Left lung (tissue), 10 donors: ENCODE data around the gene CCM2L. TPM values are rescaled to one million over a fixed set of nuclear protein-coding genes. Genes with fewer than 3 reads are reported as not detected.

ENCODE experiments used
- ATAC-seq: fragments of 200-7000 bp; cut with Tn5 transposase; one replicate; pipeline ENCODE4 v1.9.1; 2020; ENCODE audit warnings: moderate library complexity
- DNase-seq, 4 donors: peaks; one replicate each; pipeline ENCODE4 v3.0.0-alpha.2; 2013 to 2020
- H3K27ac ChIP-seq, 2 donors: fragments of 200-600 bp; sonication (generic) in 1 of 2; one replicate each; pipeline versions ENCODE4 v1.5.0 to v1.8.0; 2020 to 2021
- H3K27me3 ChIP-seq, 2 donors: fragments of 200-600 bp; sonication (generic) in 1 of 2; one replicate each; pipeline versions ENCODE4 v1.5.0 to v1.8.0; 2020 to 2021
- H3K36me3 ChIP-seq, 2 donors: fragments of 200-600 bp; sonication (generic) in 1 of 2; one replicate each; pipeline versions ENCODE4 v1.5.0 to v1.8.0; 2020 to 2021
- H3K4me1 ChIP-seq, 2 donors: fragments of 200-600 bp; one replicate each; pipeline ENCODE4 v1.8.0; 2021
- H3K4me3 ChIP-seq, 2 donors: fragments of 200-600 bp; sonication (generic) in 1 of 2; one replicate each; pipeline versions ENCODE4 v1.5.0 to v1.8.0; 2020 to 2021; ENCODE audit warnings: mild to moderate bottlenecking in 1 of 2
- H3K9me3 ChIP-seq, 2 donors: fragments of 200-600 bp; sonication (generic) in 1 of 2; one replicate each; pipeline versions ENCODE4 v1.5.0 to v1.8.0; 2020 to 2021
- CTCF ChIP-seq, 2 donors: fragments of 200-600 bp; sonication (generic) in 1 of 2; IDR thresholded peaks; one replicate each; pipeline versions ENCODE4 v1.5.0 to v1.8.0; 2021; ENCODE audit warnings: antibody characterized with exemption in 2 of 2
- intact Hi-C, 2 donors: fragments of 100-400 bp; cut with DNase I; formaldehyde crosslinking; loops; one replicate each; pipeline versions ENCODE4 v1.11.2 to v1.14.2; 2022
- polyA plus RNA-seq, 6 donors: library from polyadenylated mRNA; unstranded; fragments of 120-200 nt; gene quantifications; one replicate each; pipeline ENCODE4 v1.2.1, GENCODE V29; 2013; ENCODE audit not compliant: insufficient read length in 6 of 6
- total RNA-seq, 2 donors: library from RNA; stranded (reverse); fragmentation: NEBNext Ultra II Directional; extraction: Animal tissue kit (Norgen Biotek cat#: 25700); gene quantifications; one replicate each; pipeline ENCODE4 v1.2.1, GENCODE V29; 2021
- donor health status: DM: no; HTN: yes; CAD: no.
- donor health status: DM: no; HTN: no; CAD: no.

CCM2L gene
- total and polyA plus RNA-seq, 8 donors, result 6.8 to 16.5 (median 13.1) TPM

GRCh38 chr20:31974951-31975487 is 35.2 kb upstream of the CCM2L start:
- DNase-seq (no peak), ATAC-seq (no peak)
- H3K4me3 ChIP-seq, result no peak overlapping the region
- intact Hi-C loops, result no loop called here
- TF ChIP-seq CTCF (IDR thresholded peaks at IDR 0.05), result no peak
- no peaks in the 10 kb centered on the region for H3K36me3 ChIP-seq
- no peak overlapping the region for H3K27ac ChIP-seq
- peaks cover 0 to 19% of the 10 kb centered on the region in 2 donors for H3K27me3 ChIP-seq
- no peaks in the 10 kb centered on the region for H3K4me1 ChIP-seq
- H3K9me3 ChIP-seq, result no peaks in the 10 kb centered on the region

DNA sequence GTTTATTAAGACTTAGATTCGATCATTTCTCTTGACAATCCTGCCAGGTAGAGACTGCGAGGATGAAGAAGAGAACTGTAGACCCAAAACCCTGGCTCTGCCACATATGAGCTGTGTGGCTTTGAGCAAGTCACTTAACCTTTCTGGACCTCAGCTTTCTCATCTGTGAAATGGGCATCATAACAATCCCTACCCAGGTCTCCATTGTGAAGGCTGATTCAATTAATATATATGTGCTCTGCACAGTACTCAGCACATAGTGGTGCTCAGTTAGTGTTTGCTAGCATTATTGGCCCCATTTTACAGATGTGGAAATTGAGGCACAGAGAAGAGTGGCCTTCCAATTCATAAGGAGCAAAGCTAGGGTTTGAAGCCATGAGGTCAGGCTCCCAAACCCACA is 34.4 kb upstream of the CCM2L start:
- DNase-seq (no peak), ATAC-seq (no peak)
- intact Hi-C loops, result no loop called here
- Histone ChIP-seq H3K27ac (no peak overlapping the region), H3K27me3 (peaks cover 0 to 11% of the 10 kb centered on the region in 2 donors), H3K9me3 (no peaks in the 10 kb centered on the region), H3K36me3 (no peaks in the 10 kb centered on the region), H3K4me1 (no peaks in the 10 kb centered on the region), H3K4me3 (no peak overlapping the region)
- TF ChIP-seq CTCF (IDR thresholded peaks at IDR 0.05), result no peak

DNA sequence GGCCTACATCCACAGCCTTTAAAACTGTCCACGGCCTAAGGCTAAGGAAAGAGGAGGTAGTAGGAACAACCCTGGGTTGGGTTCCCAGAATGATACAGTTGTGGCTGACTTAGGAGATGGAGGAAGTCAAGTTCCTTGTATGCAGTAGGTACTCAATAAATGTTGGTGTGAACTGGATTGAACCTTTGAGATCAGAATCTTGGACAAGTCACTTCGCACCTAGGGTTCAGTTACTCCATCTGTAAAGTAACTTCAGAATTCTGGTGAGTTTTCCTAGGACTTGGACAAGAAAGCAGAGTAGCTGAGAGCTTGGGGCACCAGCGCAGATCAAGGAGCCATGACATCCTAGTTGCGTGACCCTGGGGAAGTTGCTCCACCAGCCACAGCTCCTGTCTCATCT is 33.2 kb upstream of the CCM2L start:
- H3K4me1 ChIP-seq, result no peaks in the 10 kb centered on the region
- TF ChIP-seq CTCF (IDR thresholded peaks at IDR 0.05), result no peak
- H3K27me3 ChIP-seq, result peaks cover 0 to 9% of the 10 kb centered on the region in 2 donors
- intact Hi-C loops, result no loop called here
- no peak for ATAC-seq
- no peaks in the 10 kb centered on the region for H3K9me3 ChIP-seq
- H3K36me3 ChIP-seq, result no peaks in the 10 kb centered on the region
- DNase-seq, result no peak
- H3K27ac ChIP-seq, result no peak overlapping the region
- no peak overlapping the region for H3K4me3 ChIP-seq

DNA sequence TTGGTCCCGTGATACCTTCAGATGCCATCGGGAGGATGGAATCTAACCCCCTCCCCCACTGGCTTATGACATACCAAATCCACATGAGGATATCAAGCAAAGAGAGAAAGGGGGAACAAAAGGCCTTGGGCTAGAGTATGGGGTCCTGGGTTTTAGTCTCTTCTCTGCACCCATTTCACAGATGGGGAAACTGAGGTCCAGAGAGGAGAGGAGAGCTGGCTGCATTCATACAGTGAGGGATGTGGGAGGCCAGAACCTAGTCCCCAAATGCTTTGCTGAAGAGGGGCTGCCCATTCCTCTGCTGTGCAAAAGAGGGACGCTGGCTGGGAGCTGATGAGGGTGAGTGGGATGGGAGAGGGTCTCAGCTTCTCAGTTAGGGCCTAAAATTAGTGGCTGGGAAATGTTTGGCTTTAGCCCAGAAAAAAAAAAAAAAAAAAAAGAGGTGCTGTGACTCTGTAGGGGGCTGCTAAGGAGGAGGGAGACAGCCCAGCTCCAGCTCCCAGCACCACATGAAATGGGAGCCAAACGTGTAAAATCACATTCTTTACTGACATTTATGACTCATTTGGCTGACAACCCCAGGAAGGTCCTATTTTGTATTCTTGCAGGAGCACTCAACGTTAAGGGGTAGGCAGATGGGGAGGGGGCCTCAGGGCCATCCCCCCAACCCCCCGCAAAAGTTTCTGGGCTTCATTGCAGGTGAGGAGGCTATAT is 30.4 kb upstream of the CCM2L start:
- DNase-seq, result no peak
- Histone ChIP-seq H3K36me3 (no peaks in the 10 kb centered on the region), H3K4me1 (no peaks in the 10 kb centered on the region), H3K27me3 (peaks cover 0 to 4% of the 10 kb centered on the region in 2 donors), H3K9me3 (no peaks in the 10 kb centered on the region), H3K4me3 (no peak overlapping the region), H3K27ac (no peak overlapping the region)
- TF ChIP-seq CTCF (IDR thresholded peaks at IDR 0.05), result no peak
- no peak for ATAC-seq
- intact Hi-C loops, result no loop called here

GRCh38 chr20:31981784-31982183 is 28.5 kb upstream of the CCM2L start:
- ATAC-seq (no peak), DNase-seq (no peak)
- Histone ChIP-seq H3K4me1 (no peaks in the 10 kb centered on the region), H3K27me3 (no peaks in the 10 kb centered on the region), H3K36me3 (no peaks in the 10 kb centered on the region), H3K27ac (no peak overlapping the region), H3K9me3 (no peaks in the 10 kb centered on the region), H3K4me3 (no peak overlapping the region)
- intact Hi-C loops, result no loop called here
- TF ChIP-seq CTCF (IDR thresholded peaks at IDR 0.05), result no peak
